CD14-positive monocyte (primary cell): ENCODE measurements around the gene CTBP2. TPM values are rescaled to one million over a fixed set of nuclear protein-coding genes. Genes with fewer than 3 reads are reported as not detected.
A peak's percentile ranks its signal among the peaks of the same experiment; 100 is the strongest.

Experiments used
- DNase-seq, 3 donors: peaks; one replicate each; pipeline ENCODE4 v3.0.0-alpha.2; 2011 to 2022
- H2AFZ ChIP-seq: 2 replicates; pipeline ENCODE4 v1.6.0; 2012; ENCODE audit warnings: mild to moderate bottlenecking, low read depth, low read length, inconsistent platforms; ENCODE audit not compliant: insufficient read depth, poor library complexity, severe bottlenecking
- H3K27ac ChIP-seq, 2 donors: 1 replicate in 1 of 2; 2 replicates in 1 of 2; pipeline ENCODE4 v1.5.1; 2012 to 2013; ENCODE audit warnings: low read length in 2 of 2, control low read depth in 1 of 2, inconsistent platforms in 1 of 2, low read depth in 1 of 2, mild to moderate bottlenecking in 1 of 2
- H3K27me3 ChIP-seq, 2 donors: one replicate each; pipeline versions ENCODE4 v1.6.0 to v1.6.1; 2011 to 2013; ENCODE audit warnings: low read length in 2 of 2; ENCODE audit not compliant: control insufficient read depth in 2 of 2, insufficient read depth in 2 of 2
- H3K36me3 ChIP-seq, 2 donors: replicated peaks in 1 of 2; 1 replicate in 1 of 2; 2 replicates in 1 of 2; pipeline versions ENCODE4 v1.5.1 to v1.6.1; 2012 to 2013; ENCODE audit warnings: low read length in 2 of 2, control low read depth in 1 of 2, inconsistent platforms in 1 of 2, mild to moderate bottlenecking in 1 of 2; ENCODE audit not compliant: insufficient read depth in 2 of 2, control insufficient read depth in 1 of 2
- H3K4me1 ChIP-seq, 2 donors: 1 replicate in 1 of 2; 2 replicates in 1 of 2; pipeline versions ENCODE4 v1.5.1 to v1.6.1; 2012 to 2013; ENCODE audit warnings: low read length in 2 of 2, control low read depth in 1 of 2, inconsistent platforms in 1 of 2, mild to moderate bottlenecking in 1 of 2, moderate library complexity in 1 of 2; ENCODE audit not compliant: insufficient read depth in 2 of 2, control insufficient read depth in 1 of 2
- H3K4me2 ChIP-seq: replicated peaks from 2 replicates; pipeline ENCODE3; 2012; ENCODE audit warnings: low read length, moderate library complexity, mild to moderate bottlenecking; ENCODE audit not compliant: poor library complexity, severe bottlenecking; ENCODE audit errors: extremely low read depth
- H3K4me3 ChIP-seq, 3 experiments: fragments of 200-600 bp in 1 of 3; sonication (generic) in 1 of 3; replicated peaks in 1 of 3; 1 replicate in 2 of 3; 2 replicates in 1 of 3; pipeline ENCODE4 v1.5.1; 2011 to 2013; ENCODE audit warnings: low read length in 3 of 3, mild to moderate bottlenecking in 3 of 3, control low read depth in 2 of 3, low read depth in 2 of 3, inconsistent platforms in 1 of 3, moderate library complexity in 1 of 3
- H3K79me2 ChIP-seq: 2 replicates; pipeline ENCODE4 v1.6.0; 2012; ENCODE audit warnings: mild to moderate bottlenecking, control low read depth, inconsistent platforms, low read length, moderate library complexity; ENCODE audit not compliant: insufficient read depth
- H3K9ac ChIP-seq: 2 replicates; pipeline ENCODE4 v1.6.0; 2017; ENCODE audit warnings: low read length, mild to moderate bottlenecking; ENCODE audit not compliant: insufficient read depth, poor library complexity, severe bottlenecking
- H3K9me3 ChIP-seq, 2 donors: replicated peaks in 1 of 2; 1 replicate in 1 of 2; 2 replicates in 1 of 2; pipeline versions ENCODE4 v1.5.1 to v1.6.1; 2012 to 2013; ENCODE audit warnings: low read length in 2 of 2, control low read depth in 1 of 2; ENCODE audit not compliant: control insufficient read depth in 1 of 2, insufficient read depth in 1 of 2
- H4K20me1 ChIP-seq: 2 replicates; pipeline ENCODE4 v1.6.0; 2012; ENCODE audit warnings: mild to moderate bottlenecking, low read length, control low read depth, moderate library complexity; ENCODE audit not compliant: insufficient read depth
- H3K27ac Mint-ChIP-seq, 7 donors: one replicate each; pipeline ENCODE4 v1.8.0; 2020; ENCODE audit warnings: mild to moderate bottlenecking in 7 of 7, mixed read lengths in 7 of 7, moderate library complexity in 6 of 7, inconsistent platforms in 2 of 7
- H3K27me3 Mint-ChIP-seq, 3 donors: one replicate each; pipeline ENCODE4 v1.8.0; 2021 to 2022; ENCODE audit warnings: low read depth in 3 of 3, mild to moderate bottlenecking in 3 of 3, mixed read lengths in 3 of 3, moderate library complexity in 3 of 3, inconsistent platforms in 1 of 3
- H3K36me3 Mint-ChIP-seq, 2 donors: one replicate each; pipeline ENCODE4 v1.8.0; 2020; ENCODE audit warnings: mixed read lengths in 2 of 2, inconsistent platforms in 1 of 2, mild to moderate bottlenecking in 1 of 2
- H3K4me1 Mint-ChIP-seq: one replicate; pipeline ENCODE4 v1.8.0; 2020; ENCODE audit warnings: mild to moderate bottlenecking, mixed read lengths
- H3K4me3 Mint-ChIP-seq, 2 donors: one replicate each; pipeline ENCODE4 v1.8.0; 2020; ENCODE audit warnings: mild to moderate bottlenecking in 2 of 2, mixed read lengths in 2 of 2, moderate library complexity in 1 of 2
- H3K9me3 Mint-ChIP-seq, 7 donors: one replicate each; pipeline ENCODE4 v1.8.0; 2020 to 2022; ENCODE audit warnings: mixed read lengths in 7 of 7, mild to moderate bottlenecking in 6 of 7, moderate library complexity in 6 of 7, inconsistent platforms in 2 of 7
- CTCF ChIP-seq: fragments of 200-600 bp; IDR thresholded peaks from one replicate; pipeline ENCODE4 v1.8.0; 2022; ENCODE audit warnings: antibody characterized with exemption, mild to moderate bottlenecking
- WGBS: methylation state at CpG from one replicate; pipeline ENCODE4 v1.1.5; 2013; ENCODE audit warnings: missing lambda C conversion rate; ENCODE audit not compliant: insufficient coverage; 5-methylcytosine and 5-hydroxymethylcytosine counted together
- intact Hi-C, 2 donors: fragments of 100-400 bp; cut with micrococcal nuclease; formaldehyde crosslinking; loops; one replicate each; pipeline versions ENCODE4 v1.15.0 to v1.15.1; 2023
- polyA plus RNA-seq, 3 donors: library from polyadenylated mRNA; depleted of rRNA in 1 of 3; unstranded in 2 of 3; stranded (reverse) in 1 of 3; fragments of 300-500 nt in 2 of 3; fragments of >200 nt in 1 of 3; fragmentation: Illumina TruSeq in 2 of 3; gene quantifications; 1 replicate in 2 of 3; 2 replicates in 1 of 3; pipeline ENCODE4 v1.2.3, GENCODE V29; 2012 to 2021

Gene CTBP2
- polyA plus RNA-seq, 3 donors, result 40.9 to 87.1 (median 41.1) TPM

GRCh38 chr10:124956764-124957163, 203.6 kb downstream of the CTBP2 start:
- Histone ChIP-seq H3K4me1 (peaks cover 18 to 24% of the 10 kb centered on the region in 2 donors), H3K27me3 (no peaks in the 10 kb centered on the region), H3K27ac (peak overlapping the region in 1 of 2 donors; percentile 71), H4K20me1 (peaks cover 83% of the 10 kb centered on the region), H2AFZ (no peak overlapping the region), H3K9ac (no peak overlapping the region), H3K36me3 (no peaks in the 10 kb centered on the region), H3K4me3 (no peak overlapping the region), H3K79me2 (peaks cover 74% of the 10 kb centered on the region), H3K9me3 (no peaks in the 10 kb centered on the region), H3K4me2 (peak overlapping the region; percentile 62)
- peaks cover 0 to 1% (median 0%) of the 10 kb centered on the region in 3 donors for H3K27me3 Mint-ChIP-seq
- no peak overlapping the region for H3K4me3 Mint-ChIP-seq
- H3K36me3 Mint-ChIP-seq, result peaks cover 15 to 16% of the 10 kb centered on the region in 2 donors
- DNase-seq, result no peak
- no CpG with 5 or more reads among the region's 1 CpG for WGBS
- TF ChIP-seq CTCF, result no peak
- peaks cover 0 to 2% (median 0%) of the 10 kb centered on the region in 7 donors for H3K9me3 Mint-ChIP-seq
- peak overlapping the region in 6 of 7 donors; percentile 24 to 91 (median 74) for H3K27ac Mint-ChIP-seq
- peaks cover 33% of the 10 kb centered on the region for H3K4me1 Mint-ChIP-seq
- intact Hi-C loops, result no loop called here

- intact Hi-C loops, result no loop called here
- no peak for TF ChIP-seq CTCF
- no peak overlapping the region for H3K4me3 Mint-ChIP-seq
- no peak overlapping the region for H2AFZ ChIP-seq
- H3K4me3 ChIP-seq, result no peak overlapping the region
- peaks cover 81% of the 10 kb centered on the region for H4K20me1 ChIP-seq
- H3K36me3 ChIP-seq, result no peaks in the 10 kb centered on the region
- H3K36me3 Mint-ChIP-seq, result peaks cover 15 to 16% of the 10 kb centered on the region in 2 donors
- 99% methylated on average over 6 of the region's 10 CpGs for WGBS
- no peak for DNase-seq
- H3K4me1 Mint-ChIP-seq, result peaks cover 33% of the 10 kb centered on the region
- no peaks in the 10 kb centered on the region for H3K9me3 ChIP-seq
- no peak overlapping the region for H3K4me2 ChIP-seq
- H3K4me1 ChIP-seq, result peaks cover 18 to 24% of the 10 kb centered on the region in 2 donors
- H3K27ac Mint-ChIP-seq, result no peak overlapping the region
- H3K27me3 ChIP-seq, result no peaks in the 10 kb centered on the region
- peaks cover 0 to 2% (median 0%) of the 10 kb centered on the region in 7 donors for H3K9me3 Mint-ChIP-seq
- peaks cover 0 to 1% (median 0%) of the 10 kb centered on the region in 3 donors for H3K27me3 Mint-ChIP-seq
- no peak overlapping the region for H3K9ac ChIP-seq
- H3K79me2 ChIP-seq, result peaks cover 71% of the 10 kb centered on the region
- H3K27ac ChIP-seq, result no peak overlapping the region
Measured at GRCh38 chr10:124955868-124956267, 204.5 kb downstream of the CTBP2 start.
